AG09319 (cell line): ENCODE measurements around the gene MUS81.

Source experiments
- DNase-seq: peaks from one replicate; pipeline ENCODE4 v3.0.0-alpha.2; 2010; ENCODE audit warnings: low read depth; ENCODE audit errors: extremely low read depth
- TF ChIP-seq, protein P1 (sequence below): IDR thresholded peaks from 2 replicates; pipeline ENCODE4 v1.5.1; 2011; ENCODE audit warnings: low read depth, mild to moderate bottlenecking, inconsistent platforms, low read length, moderate library complexity

Gene MUS81

DNA sequence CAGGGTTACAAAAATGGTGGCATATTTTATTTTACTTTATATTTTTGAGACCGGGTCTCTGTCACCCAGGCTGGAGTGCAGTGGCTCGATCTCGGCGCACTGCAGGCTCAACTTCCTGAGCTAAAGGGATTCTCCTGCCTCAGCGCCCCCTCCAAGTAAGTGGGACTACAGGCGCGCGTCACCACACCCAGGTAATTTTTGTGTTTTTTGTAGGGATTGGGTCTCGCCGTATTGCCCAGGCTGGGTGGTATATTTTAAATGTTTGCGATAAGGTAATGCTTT, 40.6 kb downstream of the MUS81 start:
- DNase-seq, result no peak
- TF ChIP-seq, protein P1, sequence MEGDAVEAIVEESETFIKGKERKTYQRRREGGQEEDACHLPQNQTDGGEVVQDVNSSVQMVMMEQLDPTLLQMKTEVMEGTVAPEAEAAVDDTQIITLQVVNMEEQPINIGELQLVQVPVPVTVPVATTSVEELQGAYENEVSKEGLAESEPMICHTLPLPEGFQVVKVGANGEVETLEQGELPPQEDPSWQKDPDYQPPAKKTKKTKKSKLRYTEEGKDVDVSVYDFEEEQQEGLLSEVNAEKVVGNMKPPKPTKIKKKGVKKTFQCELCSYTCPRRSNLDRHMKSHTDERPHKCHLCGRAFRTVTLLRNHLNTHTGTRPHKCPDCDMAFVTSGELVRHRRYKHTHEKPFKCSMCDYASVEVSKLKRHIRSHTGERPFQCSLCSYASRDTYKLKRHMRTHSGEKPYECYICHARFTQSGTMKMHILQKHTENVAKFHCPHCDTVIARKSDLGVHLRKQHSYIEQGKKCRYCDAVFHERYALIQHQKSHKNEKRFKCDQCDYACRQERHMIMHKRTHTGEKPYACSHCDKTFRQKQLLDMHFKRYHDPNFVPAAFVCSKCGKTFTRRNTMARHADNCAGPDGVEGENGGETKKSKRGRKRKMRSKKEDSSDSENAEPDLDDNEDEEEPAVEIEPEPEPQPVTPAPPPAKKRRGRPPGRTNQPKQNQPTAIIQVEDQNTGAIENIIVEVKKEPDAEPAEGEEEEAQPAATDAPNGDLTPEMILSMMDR, result no peak

DNA sequence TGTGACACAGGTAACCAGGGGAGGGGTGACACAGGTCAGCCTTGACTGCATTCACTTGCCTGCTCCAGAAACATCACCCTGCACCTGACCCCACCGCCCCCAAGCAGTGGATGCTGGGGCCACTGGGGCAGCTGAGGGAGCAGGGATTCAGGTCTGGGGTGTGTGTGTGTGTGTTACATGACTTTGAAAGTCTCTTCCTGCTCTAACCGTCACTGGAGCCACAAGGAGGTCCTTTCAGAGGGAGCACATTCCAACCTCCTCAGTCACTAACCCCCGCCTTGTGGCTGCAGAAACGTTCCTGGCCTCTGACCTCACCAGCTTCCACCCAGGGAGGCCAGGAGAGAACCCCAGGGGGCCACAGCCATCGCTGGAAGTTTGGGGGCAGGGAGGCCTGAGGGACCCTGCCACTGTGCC, 42.8 kb downstream of the MUS81 start:
- peak; percentile 60 for DNase-seq
- TF ChIP-seq, protein P1, result no peak

DNA sequence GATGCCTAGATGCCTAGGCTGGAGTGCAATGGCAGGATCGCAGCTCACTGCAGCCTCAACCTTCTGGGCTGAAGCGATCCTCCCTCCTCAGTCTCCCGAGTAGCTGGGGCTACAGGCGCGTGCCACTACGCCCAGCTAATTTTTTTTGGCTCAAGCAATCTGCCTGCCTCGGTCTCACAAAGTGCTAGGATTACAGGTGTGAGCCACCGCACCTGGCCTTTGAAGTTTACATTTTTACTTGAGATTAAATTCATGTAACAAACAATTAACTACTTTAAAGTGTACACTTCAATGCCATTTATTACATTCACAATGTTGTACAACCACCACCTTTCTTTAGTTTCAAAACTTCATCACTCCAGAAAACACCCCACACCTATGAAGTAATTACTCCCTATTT, 43.5 kb downstream of the MUS81 start:
- TF ChIP-seq, protein P1, result no peak
- DNase-seq, result no peak

DNA sequence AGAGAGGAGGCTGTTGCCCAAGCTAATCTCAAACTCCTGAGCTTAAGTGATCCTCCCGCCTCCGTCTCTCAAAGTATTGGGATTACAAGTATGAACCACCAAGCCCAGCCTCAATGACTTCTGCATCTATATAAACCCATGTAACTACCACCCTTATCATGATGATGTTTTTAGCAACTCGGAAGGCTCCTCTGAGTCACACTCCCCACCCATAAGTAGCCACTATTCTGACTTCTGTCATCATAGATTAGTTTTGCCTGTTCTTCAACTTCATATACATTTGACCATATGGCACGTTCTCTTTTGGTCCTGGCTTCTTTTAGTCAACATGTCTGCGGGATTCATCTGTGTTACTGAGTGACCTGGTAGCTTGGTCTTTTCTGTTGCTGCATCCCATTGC, 46.4 kb downstream of the MUS81 start:
- TF ChIP-seq, protein P1, result no peak
- no peak for DNase-seq

DNA sequence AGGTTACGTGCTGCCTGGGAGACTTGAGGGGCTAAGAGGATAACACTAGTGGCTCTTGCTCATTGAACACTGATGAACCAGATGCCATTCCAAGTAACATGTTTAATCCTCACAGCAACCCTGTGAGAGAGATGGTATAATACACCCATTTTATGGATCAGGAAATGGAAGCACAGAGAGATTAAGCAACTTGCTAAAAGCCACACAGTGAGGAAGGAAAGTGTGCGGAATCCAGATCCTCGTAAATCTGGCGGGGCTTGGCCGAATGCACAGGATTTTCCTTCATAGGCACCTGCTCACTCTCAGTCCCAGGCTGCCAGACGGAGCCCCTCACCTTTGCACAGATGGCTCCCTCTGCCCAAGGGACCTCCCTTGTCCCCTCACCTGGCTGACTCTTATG, 47.6 kb downstream of the MUS81 start:
- no peak for DNase-seq
- TF ChIP-seq, protein P1, result no peak

DNA sequence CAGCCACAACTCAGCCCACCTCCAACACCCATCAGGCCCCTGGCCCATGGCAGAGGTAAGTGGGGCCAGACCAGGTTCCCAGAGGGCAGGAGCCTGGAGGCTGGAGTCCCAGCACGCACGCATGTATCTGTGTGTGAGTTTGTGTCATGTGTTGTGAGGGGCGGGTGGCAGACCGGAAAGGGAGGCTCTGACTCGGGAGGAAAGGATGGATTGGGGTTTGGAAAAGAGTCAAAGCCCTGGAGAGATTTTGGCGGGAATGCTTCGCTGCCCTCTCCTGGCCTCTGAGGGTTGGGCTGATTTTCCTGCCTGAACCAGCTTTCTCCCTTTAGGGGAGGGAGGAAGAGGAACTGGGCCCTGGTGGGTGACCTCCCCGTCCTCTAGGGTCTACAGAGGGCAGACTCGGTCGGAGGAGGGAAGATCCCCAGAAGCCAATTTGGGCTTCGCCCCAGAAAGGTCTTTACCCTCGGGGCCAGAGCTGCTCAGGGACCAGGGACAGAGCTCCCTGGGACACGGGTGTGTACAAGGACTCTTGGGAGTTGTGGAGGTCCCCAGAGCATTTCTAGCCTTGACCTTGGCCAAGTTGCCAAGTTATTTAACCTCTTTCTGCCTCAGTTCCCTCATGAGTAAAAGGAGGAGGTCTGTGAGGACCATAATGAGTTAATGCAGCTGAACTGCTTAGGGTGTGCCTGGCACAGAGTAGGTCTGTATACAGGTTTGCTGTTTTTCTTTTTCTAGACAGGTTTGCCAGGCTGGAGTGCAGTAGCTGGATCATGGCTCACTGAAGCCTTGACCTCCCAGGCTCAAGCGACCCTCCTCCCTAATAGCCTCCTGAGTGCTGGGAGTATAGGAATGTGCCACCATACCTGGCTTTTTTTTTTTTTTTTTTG, 51.7 kb downstream of the MUS81 start:
- TF ChIP-seq, protein P1, result peak; percentile 50
- DNase-seq, result peak; percentile 75

DNA sequence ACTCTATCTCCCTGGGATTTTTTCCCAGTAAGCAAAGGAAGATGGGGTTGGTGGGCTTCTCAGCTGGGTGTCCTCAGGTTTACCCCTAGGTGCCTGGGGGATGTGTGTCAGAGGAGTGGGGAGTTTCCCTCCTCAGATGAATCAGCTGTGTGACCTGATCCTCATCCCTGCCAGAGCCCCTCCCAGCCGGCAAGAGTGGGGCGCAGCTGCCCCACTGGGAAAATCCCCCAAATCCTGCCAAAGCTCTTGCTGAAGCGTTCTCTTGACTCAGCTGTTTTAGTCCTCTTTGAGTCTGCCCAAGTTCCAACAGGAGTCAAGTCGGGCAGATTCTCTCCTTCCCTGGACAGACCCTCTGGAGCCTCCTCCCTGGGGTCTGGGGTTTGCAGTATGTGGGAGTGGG, 52.6 kb downstream of the MUS81 start:
- TF ChIP-seq, protein P1, result no peak
- DNase-seq, result peak; percentile 56
